Mesothelial cell of epicardium (in vitro differentiated cells): ENCODE results near the gene EXOC3L2. TPM values are rescaled to one million over a fixed set of nuclear protein-coding genes. Genes with fewer than 3 reads are reported as not detected.

Experiments used
- DNase-seq, 2 experiments: peaks; one replicate each; pipeline ENCODE4 v3.0.0; 2021; ENCODE audit warnings: low spot score in 2 of 2; ENCODE audit not compliant: unreplicated experiment in 2 of 2
- H3K27ac Mint-ChIP-seq: 2 replicates; pipeline ENCODE4 v1.8.0; 2021; ENCODE audit warnings: mixed read lengths
- H3K27me3 Mint-ChIP-seq: 2 replicates; pipeline ENCODE4 v1.8.0; 2021; ENCODE audit warnings: low read depth, mixed read lengths
- H3K36me3 Mint-ChIP-seq: 2 replicates; pipeline ENCODE4 v1.8.0; 2021; ENCODE audit warnings: mixed read lengths
- H3K4me1 Mint-ChIP-seq: 2 replicates; pipeline ENCODE4 v1.8.0; 2021; ENCODE audit warnings: mixed read lengths
- H3K4me3 Mint-ChIP-seq: 2 replicates; pipeline ENCODE4 v1.8.0; 2021; ENCODE audit warnings: mild to moderate bottlenecking, moderate library complexity, mixed read lengths
- H3K9me3 Mint-ChIP-seq: 2 replicates; pipeline ENCODE4 v1.8.0; 2021; ENCODE audit warnings: mixed read lengths
- CTCF ChIP-seq: fragments of 200-600 bp; sonication (generic); IDR thresholded peaks from one replicate; pipeline ENCODE4 v1.5.0; 2021; ENCODE audit warnings: antibody characterized with exemption; ENCODE audit not compliant: unreplicated experiment
- total RNA-seq: library from RNA; stranded (reverse); gene quantifications from 3 replicates; pipeline ENCODE4 v1.2.1, GENCODE V29; 2021

Gene EXOC3L2
- total RNA-seq, 1 donor from 2014 or later: 1.6 TPM

GRCh38 chr19:45206328-45206727 lies 38.9 kb downstream of the EXOC3L2 start:
- no peak for TF ChIP-seq CTCF
- H3K4me1 Mint-ChIP-seq: peaks cover 3% of the 10 kb centered on the region
- H3K27me3 Mint-ChIP-seq: peaks cover 2% of the 10 kb centered on the region
- H3K4me3 Mint-ChIP-seq: no peak overlapping the region
- no peaks in the 10 kb centered on the region for H3K36me3 Mint-ChIP-seq
- H3K27ac Mint-ChIP-seq: no peak overlapping the region
- DNase-seq: no peak
- H3K9me3 Mint-ChIP-seq: no peaks in the 10 kb centered on the region

- TF ChIP-seq CTCF: no peak
- no peaks in the 10 kb centered on the region for H3K36me3 Mint-ChIP-seq
- no peak for DNase-seq
- H3K27me3 Mint-ChIP-seq: peaks cover 2% of the 10 kb centered on the region
- no peaks in the 10 kb centered on the region for H3K4me1 Mint-ChIP-seq
- H3K9me3 Mint-ChIP-seq: no peaks in the 10 kb centered on the region
- no peak overlapping the region for H3K4me3 Mint-ChIP-seq
- H3K27ac Mint-ChIP-seq: no peak overlapping the region
Measured at GRCh38 chr19:45205810-45206209, 39.4 kb downstream of the EXOC3L2 start.

GRCh38 chr19:45202637-45203036 lies 42.6 kb downstream of the EXOC3L2 start:
- Mint-ChIP-seq H3K36me3 (no peaks in the 10 kb centered on the region), H3K27ac (no peak overlapping the region), H3K4me3 (no peak overlapping the region), H3K9me3 (no peaks in the 10 kb centered on the region), H3K4me1 (no peaks in the 10 kb centered on the region), H3K27me3 (peaks cover 18% of the 10 kb centered on the region)
- TF ChIP-seq CTCF: no peak
- DNase-seq: no peak

- no peak overlapping the region for H3K4me3 Mint-ChIP-seq
- H3K27ac Mint-ChIP-seq: no peak overlapping the region
- no peaks in the 10 kb centered on the region for H3K36me3 Mint-ChIP-seq
- no peaks in the 10 kb centered on the region for H3K4me1 Mint-ChIP-seq
- H3K27me3 Mint-ChIP-seq: peaks cover 22% of the 10 kb centered on the region
- DNase-seq: no peak
- no peaks in the 10 kb centered on the region for H3K9me3 Mint-ChIP-seq
- TF ChIP-seq CTCF: no peak
Measured at GRCh38 chr19:45200568-45200967, 44.6 kb downstream of the EXOC3L2 start.

- Mint-ChIP-seq H3K27ac (no peak overlapping the region), H3K9me3 (no peaks in the 10 kb centered on the region), H3K4me1 (no peaks in the 10 kb centered on the region), H3K36me3 (no peaks in the 10 kb centered on the region), H3K4me3 (no peak overlapping the region), H3K27me3 (peaks cover 20% of the 10 kb centered on the region)
- no peak for DNase-seq
- no peak for TF ChIP-seq CTCF
Measured at GRCh38 chr19:45195764-45196163, 49.4 kb downstream of the EXOC3L2 start.

GRCh38 chr19:45191375-45191774 lies 53.8 kb downstream of the EXOC3L2 start:
- TF ChIP-seq CTCF: no peak
- no peak overlapping the region for H3K4me3 Mint-ChIP-seq
- no peaks in the 10 kb centered on the region for H3K9me3 Mint-ChIP-seq
- peaks cover 3% of the 10 kb centered on the region for H3K27me3 Mint-ChIP-seq
- DNase-seq: no peak
- H3K36me3 Mint-ChIP-seq: no peaks in the 10 kb centered on the region
- H3K4me1 Mint-ChIP-seq: no peaks in the 10 kb centered on the region
- no peak overlapping the region for H3K27ac Mint-ChIP-seq
